CD4-positive, alpha-beta memory T cell (primary cell): ENCODE measurements around the gene NBAS. TPM values are rescaled to one million over a fixed set of nuclear protein-coding genes. Genes with fewer than 3 reads are reported as not detected.
A peak's percentile ranks its signal among the peaks of the same experiment; 100 is the strongest.

Source experiments
- CTCF ChIA-PET: fragments of 350-600 bp; sonication (Branson Sonifier 250); formaldehyde crosslinking; loops from one replicate; lab custom pipeline; 2021; ENCODE audit warnings: inconsistent platforms; ENCODE audit not compliant: partially characterized antibody; lab: Charles Lee
- POLR2A ChIA-PET: fragments of 350-600 bp; sonication (Branson Sonifier 250); formaldehyde crosslinking; loops from one replicate; lab custom pipeline; 2021; ENCODE audit not compliant: partially characterized antibody; lab: Charles Lee
- DNase-seq, 5 donors: peaks; one replicate each; pipeline versions ENCODE4 v3.0.0 to v3.0.0-alpha.2; 2020 to 2022; ENCODE audit warnings: mixed read lengths in 1 of 5
- H3K27ac ChIP-seq: one replicate; pipeline ENCODE4 v1.7.0; 2013; ENCODE audit warnings: low read depth, low read length
- H3K27me3 ChIP-seq: 2 replicates; pipeline ENCODE4 v1.7.0; 2013; ENCODE audit warnings: mild to moderate bottlenecking, low read length, moderate library complexity; ENCODE audit not compliant: insufficient read depth
- H3K36me3 ChIP-seq: 2 replicates; pipeline ENCODE4 v1.7.0; 2013; ENCODE audit warnings: mild to moderate bottlenecking, low read length, moderate library complexity; ENCODE audit not compliant: insufficient read depth
- H3K4me1 ChIP-seq: 2 replicates; pipeline ENCODE4 v1.7.0; 2013; ENCODE audit warnings: mild to moderate bottlenecking, low read length, moderate library complexity; ENCODE audit not compliant: insufficient read depth
- H3K4me3 ChIP-seq, 2 donors: one replicate each; pipeline ENCODE4 v1.7.0; 2013; ENCODE audit warnings: low read length in 2 of 2, mild to moderate bottlenecking in 1 of 2
- H3K9me3 ChIP-seq, 2 donors: one replicate each; pipeline ENCODE4 v1.7.0; 2013; ENCODE audit warnings: low read length in 2 of 2, control low read depth in 1 of 2; ENCODE audit not compliant: control insufficient read depth in 1 of 2
- H3K27ac Mint-ChIP-seq, 7 donors: one replicate each; pipeline ENCODE4 v1.8.0; 2020 to 2021; ENCODE audit warnings: mixed read lengths in 7 of 7, mild to moderate bottlenecking in 6 of 7, inconsistent platforms in 3 of 7, moderate library complexity in 3 of 7
- H3K27me3 Mint-ChIP-seq, 2 donors: one replicate each; pipeline ENCODE4 v1.8.0; 2020 to 2021; ENCODE audit warnings: mixed read lengths in 2 of 2
- H3K36me3 Mint-ChIP-seq, 2 donors: one replicate each; pipeline ENCODE4 v1.8.0; 2020 to 2021; ENCODE audit warnings: mixed read lengths in 2 of 2, inconsistent platforms in 1 of 2, mild to moderate bottlenecking in 1 of 2
- H3K4me1 Mint-ChIP-seq, 4 donors: one replicate each; pipeline ENCODE4 v1.8.0; 2020 to 2021; ENCODE audit warnings: mixed read lengths in 4 of 4, mild to moderate bottlenecking in 1 of 4
- H3K4me3 Mint-ChIP-seq, 8 donors: one replicate each; pipeline ENCODE4 v1.8.0; 2020 to 2021; ENCODE audit warnings: mixed read lengths in 8 of 8, mild to moderate bottlenecking in 7 of 8, moderate library complexity in 6 of 8, inconsistent platforms in 3 of 8
- H3K9me3 Mint-ChIP-seq, 8 donors: one replicate each; pipeline ENCODE4 v1.8.0; 2020 to 2021; ENCODE audit warnings: mixed read lengths in 8 of 8, mild to moderate bottlenecking in 5 of 8, inconsistent platforms in 3 of 8, moderate library complexity in 1 of 8
- intact Hi-C: fragments of 100-400 bp; cut with micrococcal nuclease; formaldehyde crosslinking; loops from one replicate; pipeline ENCODE4 v1.15.1; 2023
- polyA plus RNA-seq, 2 donors: library from polyadenylated mRNA; unstranded; fragments of 300-500 nt; fragmentation: Illumina TruSeq; gene quantifications; one replicate each; pipeline ENCODE4 v1.2.3, GENCODE V29; 2021
- total RNA-seq, 2 experiments: library from RNA; stranded (reverse); gene quantifications; one replicate each; pipeline ENCODE4 v1.2.3, GENCODE V29; 2021

The NBAS gene
- total and polyA plus RNA-seq, 4 experiments from 2014 or later, result 16.1 to 37.0 (median 27.1) TPM

DNA sequence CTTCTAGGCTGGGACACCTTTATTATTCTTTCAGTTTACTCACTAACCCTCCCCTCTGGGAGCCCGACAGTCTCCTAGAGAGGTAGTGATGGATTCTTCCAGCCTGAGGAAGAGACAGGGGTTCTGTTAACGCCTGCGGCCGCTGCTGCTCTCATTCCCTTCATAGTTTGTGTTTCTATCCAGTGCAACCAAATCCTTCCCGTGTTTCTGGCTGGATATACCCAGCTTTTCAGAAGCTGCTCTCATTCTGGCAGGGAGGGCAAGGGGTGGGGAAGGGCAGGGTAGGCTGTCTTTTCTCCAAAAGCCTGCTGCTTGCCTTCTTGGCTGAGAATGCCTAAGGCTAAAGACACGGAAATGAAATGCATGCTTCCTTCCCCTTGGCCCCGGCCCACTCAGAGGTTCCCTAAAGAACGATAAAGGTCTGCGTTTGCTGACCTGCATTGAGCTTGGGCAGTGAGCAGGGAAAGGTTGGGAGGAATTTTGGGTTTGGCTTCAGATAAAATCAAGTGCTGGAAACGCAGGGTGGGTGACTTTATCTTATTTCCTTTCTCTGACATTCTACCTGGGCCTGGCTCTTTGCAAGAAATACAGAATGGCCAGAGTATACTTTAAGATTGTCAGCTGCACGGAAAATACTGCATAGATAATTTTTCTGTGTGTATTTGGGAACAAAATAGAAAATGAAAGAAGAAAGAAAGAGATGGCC lies 390.9 kb downstream of the NBAS start:
- Histone ChIP-seq H3K9me3 (no peaks in the 10 kb centered on the region), H3K27me3 (no peaks in the 10 kb centered on the region), H3K27ac (no peak overlapping the region), H3K4me3 (no peak overlapping the region), H3K4me1 (no peaks in the 10 kb centered on the region), H3K36me3 (no peaks in the 10 kb centered on the region)
- H3K4me3 Mint-ChIP-seq, result no peak overlapping the region
- ChIA-PET CTCF (interaction anchor here (1.1 kb wide), 1 partner anchor 10 kb away, joined by 4 read pairs; no protein-coding TSS in a partner anchor), POLR2A (no interaction called here)
- H3K27ac Mint-ChIP-seq, result no peak overlapping the region
- DNase-seq, result no peak
- H3K4me1 Mint-ChIP-seq, result peaks cover 0 to 5% (median 0%) of the 10 kb centered on the region in 4 donors
- peaks cover 34 to 37% of the 10 kb centered on the region in 2 donors for H3K36me3 Mint-ChIP-seq
- intact Hi-C loops, result loop anchor here (10.0 kb wide), 1 partner anchor 395 kb away; the partner anchor contains the start of gene NBAS
- no peaks in the 10 kb centered on the region for H3K27me3 Mint-ChIP-seq
- no peaks in the 10 kb centered on the region for H3K9me3 Mint-ChIP-seq

DNA sequence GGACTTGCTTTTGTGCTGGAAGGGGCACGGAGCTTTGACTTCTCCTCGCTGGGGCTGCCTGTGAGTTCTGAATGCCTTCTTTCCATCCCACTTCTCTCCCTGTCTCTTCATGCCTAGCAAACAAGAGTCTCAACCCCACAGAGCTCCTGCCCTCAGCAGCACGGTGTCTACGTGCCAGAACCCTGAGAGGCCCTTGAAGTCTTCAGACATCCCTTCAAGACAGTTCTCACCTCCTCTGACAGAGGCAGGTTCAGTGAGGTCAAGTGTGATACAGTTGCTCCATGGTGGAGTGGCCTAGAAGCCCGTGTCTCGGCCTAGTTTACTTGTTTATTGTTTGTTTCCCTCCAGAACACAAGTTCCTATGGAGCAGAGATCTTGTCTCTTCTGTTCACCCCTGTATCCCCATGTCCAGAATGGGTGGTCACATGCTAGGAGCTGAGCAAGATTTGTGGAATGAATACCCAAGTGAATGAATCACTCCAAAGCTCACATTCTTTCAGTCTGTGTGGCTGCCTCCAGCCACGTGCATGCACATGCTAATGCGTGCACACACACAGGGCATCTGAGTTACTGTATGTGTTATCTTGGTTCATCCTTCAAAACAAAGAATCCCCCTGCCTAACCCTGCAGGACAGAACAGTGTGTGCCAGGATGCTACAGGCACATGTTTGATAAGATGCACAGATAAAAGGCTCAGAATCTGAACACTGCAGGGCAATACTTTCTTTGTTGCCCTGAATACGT lies 391.6 kb downstream of the NBAS start:
- no peak for DNase-seq
- ChIA-PET CTCF (interaction anchor here (1.1 kb wide), 1 partner anchor 10 kb away, joined by 4 read pairs; no protein-coding TSS in a partner anchor), POLR2A (no interaction called here)
- no peak overlapping the region for H3K4me3 Mint-ChIP-seq
- no peak overlapping the region for H3K27ac ChIP-seq
- no peak overlapping the region for H3K4me3 ChIP-seq
- H3K36me3 Mint-ChIP-seq, result peaks cover 34 to 38% of the 10 kb centered on the region in 2 donors
- no peaks in the 10 kb centered on the region for H3K27me3 ChIP-seq
- H3K9me3 Mint-ChIP-seq, result no peaks in the 10 kb centered on the region
- H3K27ac Mint-ChIP-seq, result peak overlapping the region in 1 of 7 donors; percentile 52
- peaks cover 0 to 5% (median 0%) of the 10 kb centered on the region in 4 donors for H3K4me1 Mint-ChIP-seq
- intact Hi-C loops, result loop anchor here (10.0 kb wide), 1 partner anchor 395 kb away; the partner anchor contains the start of gene NBAS
- no peaks in the 10 kb centered on the region for H3K9me3 ChIP-seq
- no peaks in the 10 kb centered on the region for H3K27me3 Mint-ChIP-seq
- no peaks in the 10 kb centered on the region for H3K36me3 ChIP-seq
- H3K4me1 ChIP-seq, result no peaks in the 10 kb centered on the region

DNA sequence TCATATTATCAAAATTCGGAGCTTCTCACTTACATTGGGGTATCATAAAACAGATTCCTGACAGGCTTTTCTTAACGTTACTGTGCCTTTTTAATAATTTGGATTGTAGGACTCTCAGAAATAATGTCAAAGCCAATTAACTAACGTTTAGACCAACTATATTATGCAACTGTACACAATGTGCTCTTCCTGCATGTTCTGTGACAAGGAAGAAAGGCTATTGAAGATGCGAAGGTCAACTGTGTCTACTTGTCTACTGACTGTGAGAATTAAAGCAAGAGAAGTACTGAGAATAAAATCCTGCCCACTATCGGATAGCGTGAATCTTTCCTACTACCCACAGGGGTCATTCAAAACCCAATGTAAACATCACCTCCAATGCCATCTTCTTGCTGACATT lies 393.0 kb downstream of the NBAS start:
- Histone ChIP-seq H3K36me3 (no peaks in the 10 kb centered on the region), H3K9me3 (no peaks in the 10 kb centered on the region), H3K27me3 (no peaks in the 10 kb centered on the region), H3K4me3 (no peak overlapping the region), H3K27ac (no peak overlapping the region), H3K4me1 (no peaks in the 10 kb centered on the region)
- Mint-ChIP-seq H3K9me3 (no peaks in the 10 kb centered on the region), H3K27me3 (no peaks in the 10 kb centered on the region), H3K4me1 (no peaks in the 10 kb centered on the region), H3K27ac (no peak overlapping the region), H3K36me3 (peaks cover 30 to 33% of the 10 kb centered on the region in 2 donors), H3K4me3 (no peak overlapping the region)
- ChIA-PET CTCF (no interaction called here), POLR2A (no interaction called here)
- no peak for DNase-seq
- intact Hi-C loops, result no loop called here

DNA sequence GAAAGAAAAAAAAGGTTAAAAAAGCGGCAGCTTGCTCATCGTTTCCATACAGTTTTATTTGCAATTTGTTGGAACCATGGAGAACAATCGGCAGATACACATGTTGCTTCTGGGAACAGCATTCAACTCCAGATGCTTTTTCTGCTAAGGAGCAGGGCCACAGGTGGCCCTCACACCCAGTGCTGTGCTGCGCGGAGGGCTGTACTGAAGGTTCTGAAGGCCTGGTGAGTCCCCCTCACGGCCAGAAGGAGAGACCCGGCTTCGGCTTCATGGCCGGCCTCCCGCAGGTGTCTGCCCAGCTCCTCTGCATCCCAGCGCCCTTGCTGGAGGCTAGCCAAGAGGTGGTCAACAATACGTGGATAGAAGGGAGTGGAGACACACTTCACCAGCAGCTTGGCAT lies 394.3 kb downstream of the NBAS start:
- Mint-ChIP-seq H3K27ac (no peak overlapping the region), H3K27me3 (no peaks in the 10 kb centered on the region), H3K4me1 (no peaks in the 10 kb centered on the region), H3K36me3 (peaks cover 28 to 30% of the 10 kb centered on the region in 2 donors), H3K9me3 (no peaks in the 10 kb centered on the region), H3K4me3 (no peak overlapping the region)
- ChIA-PET CTCF (no interaction called here), POLR2A (no interaction called here)
- Histone ChIP-seq H3K27me3 (no peaks in the 10 kb centered on the region), H3K4me1 (no peaks in the 10 kb centered on the region), H3K27ac (no peak overlapping the region), H3K36me3 (no peaks in the 10 kb centered on the region), H3K4me3 (no peak overlapping the region), H3K9me3 (no peaks in the 10 kb centered on the region)
- intact Hi-C loops, result no loop called here
- no peak for DNase-seq

DNA sequence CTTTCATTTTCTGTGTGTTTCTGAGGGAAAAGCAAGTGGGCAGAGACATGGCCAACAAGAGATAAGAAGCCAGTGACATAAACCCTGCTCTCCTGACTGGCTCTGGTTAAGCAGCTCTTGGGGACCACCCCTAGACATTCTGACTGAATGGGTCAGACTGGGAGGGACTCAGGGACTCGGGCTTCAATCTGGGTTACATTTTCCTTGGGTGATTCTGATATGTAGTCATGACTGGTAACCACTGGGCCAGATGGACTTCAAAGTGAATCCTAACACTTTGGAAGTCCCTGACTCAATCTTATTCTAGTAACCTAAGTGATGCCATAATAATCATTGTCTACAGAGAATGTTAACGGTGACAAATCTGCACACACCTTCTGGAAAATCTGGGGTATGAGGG lies 397.8 kb downstream of the NBAS start:
- intact Hi-C loops, result no loop called here
- no peaks in the 10 kb centered on the region for H3K9me3 Mint-ChIP-seq
- POLR2A ChIA-PET, result no interaction called here
- DNase-seq, result no peak
- no peaks in the 10 kb centered on the region for H3K27me3 Mint-ChIP-seq
- no peak overlapping the region for H3K4me3 Mint-ChIP-seq
- CTCF ChIA-PET, result no interaction called here
- Histone ChIP-seq H3K9me3 (no peaks in the 10 kb centered on the region), H3K27me3 (no peaks in the 10 kb centered on the region), H3K36me3 (no peaks in the 10 kb centered on the region), H3K27ac (no peak overlapping the region), H3K4me1 (no peaks in the 10 kb centered on the region), H3K4me3 (no peak overlapping the region)
- peaks cover 0 to 2% (median 0%) of the 10 kb centered on the region in 4 donors for H3K4me1 Mint-ChIP-seq
- no peak overlapping the region for H3K27ac Mint-ChIP-seq
- peaks cover 16 to 19% of the 10 kb centered on the region in 2 donors for H3K36me3 Mint-ChIP-seq

DNA sequence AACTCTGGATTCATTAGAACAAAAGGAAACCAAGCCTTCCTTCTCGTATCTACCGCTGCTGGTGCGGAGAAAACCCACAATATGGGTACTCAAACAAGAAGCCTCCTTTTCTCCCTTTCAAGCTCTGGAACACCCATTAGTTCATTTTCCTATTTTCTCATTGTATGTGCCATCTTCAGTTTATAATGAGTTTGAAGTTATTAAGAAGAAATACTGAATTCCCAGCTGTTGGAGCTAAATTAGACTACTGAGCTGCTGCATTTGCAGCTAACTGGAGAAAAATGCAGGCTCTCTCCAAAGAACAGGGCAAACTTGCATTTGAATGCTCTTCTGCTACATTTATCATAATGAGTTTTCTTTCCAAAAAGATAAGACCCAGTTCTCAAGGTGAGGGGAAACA lies 398.5 kb downstream of the NBAS start:
- no peaks in the 10 kb centered on the region for H3K9me3 Mint-ChIP-seq
- H3K4me1 Mint-ChIP-seq, result peaks cover 0 to 2% (median 0%) of the 10 kb centered on the region in 4 donors
- H3K9me3 ChIP-seq, result no peaks in the 10 kb centered on the region
- H3K27ac ChIP-seq, result no peak overlapping the region
- no peak overlapping the region for H3K4me3 Mint-ChIP-seq
- no peaks in the 10 kb centered on the region for H3K4me1 ChIP-seq
- no peak overlapping the region for H3K27ac Mint-ChIP-seq
- no peak for DNase-seq
- H3K36me3 Mint-ChIP-seq, result peaks cover 15 to 16% of the 10 kb centered on the region in 2 donors
- intact Hi-C loops, result no loop called here
- ChIA-PET POLR2A (no interaction called here), CTCF (no interaction called here)
- no peaks in the 10 kb centered on the region for H3K36me3 ChIP-seq
- no peaks in the 10 kb centered on the region for H3K27me3 Mint-ChIP-seq
- no peak overlapping the region for H3K4me3 ChIP-seq
- H3K27me3 ChIP-seq, result no peaks in the 10 kb centered on the region

DNA sequence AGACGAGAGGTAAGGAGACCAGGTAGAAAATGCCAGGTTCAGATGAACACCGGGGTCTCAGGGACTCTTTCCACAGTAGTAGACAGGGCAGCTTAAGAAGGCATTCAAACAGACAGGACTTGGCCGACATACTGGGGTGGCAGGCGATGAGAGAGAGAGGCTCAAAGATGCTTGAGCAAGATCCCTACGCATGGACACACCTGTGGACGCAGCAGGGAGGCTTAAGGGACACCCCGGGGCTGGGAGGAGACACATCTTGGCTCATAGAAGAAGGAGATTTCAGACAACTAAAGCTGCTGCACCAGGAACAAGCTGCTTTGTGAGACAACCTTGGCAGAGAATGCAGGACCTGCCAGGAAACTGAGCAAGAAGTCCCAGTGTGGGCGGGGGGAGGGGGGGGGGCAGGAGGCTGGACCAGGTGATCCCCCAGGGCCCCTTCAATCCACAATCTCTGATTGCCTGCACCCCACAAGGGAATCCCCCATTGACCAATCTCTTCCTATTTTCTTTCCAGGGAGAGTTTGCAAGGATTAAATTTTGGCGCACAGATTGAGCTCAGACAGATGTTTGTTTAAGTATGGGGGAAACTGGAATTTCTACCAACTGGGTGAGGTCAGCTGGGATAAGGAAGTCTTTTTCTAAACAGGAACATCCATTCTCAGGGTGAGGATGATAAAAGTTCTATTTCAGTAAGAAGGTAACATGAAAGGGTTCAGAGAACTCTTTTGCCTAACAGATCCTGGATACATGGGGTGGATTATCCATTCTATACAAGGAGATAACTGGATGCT lies 400.7 kb downstream of the NBAS start:
- Mint-ChIP-seq H3K27me3 (no peaks in the 10 kb centered on the region), H3K4me1 (peaks cover 0 to 2% (median 0%) of the 10 kb centered on the region in 4 donors), H3K36me3 (peaks cover 0 to 2% of the 10 kb centered on the region in 2 donors), H3K9me3 (no peaks in the 10 kb centered on the region), H3K4me3 (no peak overlapping the region), H3K27ac (peak overlapping the region in 1 of 7 donors; percentile 2)
- Histone ChIP-seq H3K36me3 (no peaks in the 10 kb centered on the region), H3K27me3 (no peaks in the 10 kb centered on the region), H3K27ac (no peak overlapping the region), H3K4me3 (no peak overlapping the region), H3K4me1 (no peaks in the 10 kb centered on the region), H3K9me3 (no peaks in the 10 kb centered on the region)
- ChIA-PET CTCF (interaction anchor here (0.7 to 1.5 kb wide), 4 partner anchors 9 to 45 kb away, joined by 3 to 4 read pairs (median 3); no protein-coding TSS in a partner anchor), POLR2A (no interaction called here)
- no peak for DNase-seq
- intact Hi-C loops, result no loop called here
